Endothelial cell (in vitro differentiated cells): ENCODE measurements around the gene TRPM1. TPM values are rescaled to one million over a fixed set of nuclear protein-coding genes. Genes with fewer than 3 reads are reported as not detected.

Experiments used
- DNase-seq: peaks from one replicate; pipeline ENCODE4 v3.0.0; 2021; ENCODE audit warnings: low spot score
- H3K27ac Mint-ChIP-seq: one replicate; pipeline ENCODE4 v1.8.0; 2021; ENCODE audit warnings: mixed read lengths, inconsistent platforms; ENCODE audit not compliant: unreplicated experiment
- H3K27me3 Mint-ChIP-seq: one replicate; pipeline ENCODE4 v1.8.0; 2021; ENCODE audit warnings: mild to moderate bottlenecking, moderate library complexity, mixed read lengths, inconsistent platforms; ENCODE audit not compliant: unreplicated experiment
- H3K36me3 Mint-ChIP-seq: one replicate; pipeline ENCODE4 v1.8.0; 2021; ENCODE audit warnings: mild to moderate bottlenecking, low read depth, mixed read lengths, inconsistent platforms; ENCODE audit not compliant: unreplicated experiment
- H3K4me1 Mint-ChIP-seq: one replicate; pipeline ENCODE4 v1.8.0; 2021; ENCODE audit warnings: mild to moderate bottlenecking, mixed read lengths, inconsistent platforms; ENCODE audit not compliant: unreplicated experiment
- H3K4me3 Mint-ChIP-seq: one replicate; pipeline ENCODE4 v1.8.0; 2021; ENCODE audit warnings: mild to moderate bottlenecking, mixed read lengths, inconsistent platforms; ENCODE audit not compliant: unreplicated experiment
- H3K9me3 Mint-ChIP-seq: one replicate; pipeline ENCODE4 v1.8.0; 2021; ENCODE audit warnings: mixed read lengths, inconsistent platforms; ENCODE audit not compliant: unreplicated experiment
- CTCF ChIP-seq: fragments of 200-600 bp; sonication (generic); IDR thresholded peaks from one replicate; pipeline ENCODE4 v1.5.0; 2021; ENCODE audit warnings: antibody characterized with exemption; ENCODE audit not compliant: unreplicated experiment
- total RNA-seq: library from RNA; stranded (reverse); fragmentation: NEBNext Ultra II Directional; extraction: Animal tissue kit (Norgen Biotek cat#: 25700); gene quantifications from one replicate; pipeline ENCODE4 v1.2.1, GENCODE V29; 2021; ENCODE audit not compliant: unreplicated experiment

The TRPM1 gene
- total RNA-seq, 1 donor from 2014 or later, result not detected

GRCh38 chr15:31051496-31052080 lies 49.9 kb downstream of the TRPM1 start:
- no peak for TF ChIP-seq CTCF
- Mint-ChIP-seq H3K27me3 (peaks cover 8% of the 10 kb centered on the region), H3K4me1 (no peaks in the 10 kb centered on the region), H3K27ac (no peak overlapping the region), H3K9me3 (no peaks in the 10 kb centered on the region), H3K36me3 (no peaks in the 10 kb centered on the region), H3K4me3 (no peak overlapping the region)
- DNase-seq, result no peak

GRCh38 chr15:31050953-31051352 lies 50.6 kb downstream of the TRPM1 start:
- Mint-ChIP-seq H3K4me1 (no peaks in the 10 kb centered on the region), H3K36me3 (no peaks in the 10 kb centered on the region), H3K27ac (no peak overlapping the region), H3K27me3 (peaks cover 8% of the 10 kb centered on the region), H3K9me3 (no peaks in the 10 kb centered on the region), H3K4me3 (no peak overlapping the region)
- TF ChIP-seq CTCF, result no peak
- no peak for DNase-seq

- H3K9me3 Mint-ChIP-seq, result no peaks in the 10 kb centered on the region
- H3K27ac Mint-ChIP-seq, result no peak overlapping the region
- no peak for DNase-seq
- no peak overlapping the region for H3K4me3 Mint-ChIP-seq
- H3K4me1 Mint-ChIP-seq, result no peaks in the 10 kb centered on the region
- no peaks in the 10 kb centered on the region for H3K36me3 Mint-ChIP-seq
- peaks cover 8% of the 10 kb centered on the region for H3K27me3 Mint-ChIP-seq
- TF ChIP-seq CTCF, result no peak
Observed at GRCh38 chr15:31049682-31050615, 51.6 kb downstream of the TRPM1 start.

- Mint-ChIP-seq H3K36me3 (no peaks in the 10 kb centered on the region), H3K27me3 (peaks cover 8% of the 10 kb centered on the region), H3K4me1 (no peaks in the 10 kb centered on the region), H3K27ac (no peak overlapping the region), H3K4me3 (no peak overlapping the region), H3K9me3 (no peaks in the 10 kb centered on the region)
- DNase-seq, result no peak
- TF ChIP-seq CTCF, result no peak
Observed at GRCh38 chr15:31049111-31049510, 52.4 kb downstream of the TRPM1 start.

- Mint-ChIP-seq H3K9me3 (no peaks in the 10 kb centered on the region), H3K4me3 (no peak overlapping the region), H3K27ac (no peak overlapping the region), H3K27me3 (peaks cover 8% of the 10 kb centered on the region), H3K36me3 (no peaks in the 10 kb centered on the region), H3K4me1 (peaks cover 2% of the 10 kb centered on the region)
- TF ChIP-seq CTCF, result no peak
- no peak for DNase-seq
Observed at GRCh38 chr15:31047437-31047836, 54.1 kb downstream of the TRPM1 start.
